Gastrocnemius medialis (tissue), 4 donors: ENCODE measurements around the gene SLC16A7. TPM values are rescaled to one million over a fixed set of nuclear protein-coding genes. Genes with fewer than 3 reads are reported as not detected.

ENCODE experiments used
- ATAC-seq, 2 donors: fragments of 150-250 bp; one replicate each; pipeline ENCODE4 v1.9.1; 2016
- DNase-seq, 2 donors: peaks; one replicate each; pipeline ENCODE4 v3.0.0-alpha.2; 2019
- H3K27ac ChIP-seq, 4 donors: fragments of 200-600 bp; sonication (generic); 1 replicate in 1 of 4; 2 replicates in 3 of 4; pipeline ENCODE4 v1.5.1; 2016 to 2018; ENCODE audit warnings: mild to moderate bottlenecking in 2 of 4, moderate library complexity in 1 of 4
- H3K27me3 ChIP-seq, 3 donors: fragments of 200-600 bp; sonication (generic) in 2 of 3; 1 replicate in 1 of 3; 2 replicates in 2 of 3; pipeline versions ENCODE4 v1.5.1 to v1.6.0; 2016 to 2019; ENCODE audit warnings: mild to moderate bottlenecking in 1 of 3, moderate library complexity in 1 of 3
- H3K36me3 ChIP-seq, 2 donors: fragments of 200-600 bp; sonication (generic) in 1 of 2; one replicate each; pipeline ENCODE4 v1.5.1; 2017 to 2018
- H3K4me1 ChIP-seq, 2 donors: fragments of 200-600 bp; sonication (generic) in 1 of 2; one replicate each; pipeline ENCODE4 v1.5.1; 2016 to 2017; ENCODE audit warnings: mild to moderate bottlenecking in 2 of 2
- H3K4me3 ChIP-seq, 4 donors: fragments of 200-600 bp; sonication (generic) in 3 of 4; 1 replicate in 1 of 4; 2 replicates in 3 of 4; pipeline ENCODE4 v1.5.1; 2016 to 2019; ENCODE audit warnings: mild to moderate bottlenecking in 2 of 4
- H3K9me3 ChIP-seq, 3 donors: fragments of 200-600 bp; sonication (generic) in 2 of 3; 1 replicate in 1 of 3; 2 replicates in 2 of 3; pipeline ENCODE4 v1.5.1; 2016 to 2019
- POLR2A ChIP-seq, 2 donors: fragments of 450-650 bp; IDR thresholded peaks; one replicate each; pipeline ENCODE4 v1.6.1; 2017; ENCODE audit warnings: antibody characterized with exemption in 2 of 2, mild to moderate bottlenecking in 2 of 2, moderate library complexity in 2 of 2
- in situ Hi-C, 4 donors: fragments of 200-750 bp; cut with MboI; loops; one replicate each; pipeline versions ENCODE4 v1.15.0 to v1.8.0; 2017; ENCODE audit warnings: low sequenced_read_pairs in 4 of 4
- intact Hi-C: fragments of 100-400 bp; cut with DNase I; formaldehyde crosslinking; loops from one replicate; pipeline ENCODE4 v1.15.1; 2023; ENCODE audit warnings: low total_unique reads
- total RNA-seq, 4 donors: library from RNA; depleted of rRNA; stranded (reverse); fragments of >200 nt; gene quantifications; one replicate each; pipeline versions ENCODE4 v1.1.0 to v1.2.3, GENCODE V29; 2016
- TF ChIP-seq, protein P1 (sequence below), 5 experiments: fragments of 450-650 bp in 3 of 5; fragments of 200-600 bp in 2 of 5; sonication (generic) in 2 of 5; IDR thresholded peaks in 4 of 5; conservative IDR thresholded peaks in 1 of 5; 1 replicate in 4 of 5; 2 replicates in 1 of 5; pipeline ENCODE4 v1.5.1; 2016 to 2019; ENCODE audit warnings: antibody characterized with exemption in 5 of 5, mild to moderate bottlenecking in 3 of 5, moderate library complexity in 3 of 5

Gene SLC16A7
- total RNA-seq, 4 donors from 2014 or later: 3.8 to 10.3 (median 6.7) TPM

DNA sequence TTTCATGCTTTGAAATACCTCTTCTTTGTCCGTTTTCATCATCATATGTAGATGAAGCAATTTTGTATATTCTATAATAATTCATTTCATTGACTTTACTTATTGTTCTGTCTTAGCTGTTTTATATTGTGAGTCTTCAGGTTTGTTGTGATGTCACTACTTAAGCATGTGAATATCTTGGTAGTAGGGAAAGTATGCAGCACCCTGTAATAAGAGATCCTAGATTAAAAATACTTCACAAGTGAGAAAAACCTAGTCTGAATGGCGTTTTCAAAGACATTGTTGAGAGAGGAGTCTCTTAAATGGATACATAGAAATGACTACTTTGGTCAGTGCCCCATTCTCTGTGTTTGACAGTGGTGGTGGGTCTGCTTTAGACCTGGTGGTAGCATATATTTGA is 61.4 kb downstream of the SLC16A7 start:
- H3K4me1 ChIP-seq: no peaks in the 10 kb centered on the region
- no peak overlapping the region for H3K27ac ChIP-seq
- TF ChIP-seq POLR2A (IDR thresholded peaks at IDR 0.05): no peak
- H3K36me3 ChIP-seq: no peaks in the 10 kb centered on the region
- no peaks in the 10 kb centered on the region for H3K9me3 ChIP-seq
- ATAC-seq (no peak), DNase-seq (no peak)
- in situ Hi-C loops (no loop called here), intact Hi-C loops (no loop called here)
- no peak overlapping the region for H3K4me3 ChIP-seq
- no peaks in the 10 kb centered on the region for H3K27me3 ChIP-seq

DNA sequence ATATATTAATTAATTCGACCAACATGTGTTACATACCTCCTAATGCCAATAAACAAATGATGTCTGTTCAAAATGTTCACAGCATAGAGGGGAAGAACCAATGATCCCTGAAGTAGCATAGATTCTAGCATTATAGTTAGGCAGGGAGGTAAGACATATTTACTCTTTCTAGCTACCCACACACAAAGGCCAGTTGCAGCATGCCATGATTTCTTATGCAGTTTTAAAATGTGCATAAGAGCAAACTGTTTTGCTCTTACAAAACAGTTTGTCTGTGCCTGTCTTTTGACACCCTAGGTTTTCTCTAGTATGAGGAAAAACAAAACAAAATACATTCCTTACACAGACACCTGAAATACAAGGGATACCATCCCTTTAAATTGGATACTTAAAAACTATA is 61.9 kb downstream of the SLC16A7 start:
- no peak for ATAC-seq
- intact Hi-C loops: no loop called here
- Histone ChIP-seq H3K36me3 (no peaks in the 10 kb centered on the region), H3K4me1 (no peaks in the 10 kb centered on the region), H3K4me3 (no peak overlapping the region), H3K27me3 (no peaks in the 10 kb centered on the region), H3K9me3 (no peaks in the 10 kb centered on the region), H3K27ac (no peak overlapping the region)
- in situ Hi-C loops: no loop called here
- TF ChIP-seq POLR2A (IDR thresholded peaks at IDR 0.05): no peak
- TF ChIP-seq, protein P1, sequence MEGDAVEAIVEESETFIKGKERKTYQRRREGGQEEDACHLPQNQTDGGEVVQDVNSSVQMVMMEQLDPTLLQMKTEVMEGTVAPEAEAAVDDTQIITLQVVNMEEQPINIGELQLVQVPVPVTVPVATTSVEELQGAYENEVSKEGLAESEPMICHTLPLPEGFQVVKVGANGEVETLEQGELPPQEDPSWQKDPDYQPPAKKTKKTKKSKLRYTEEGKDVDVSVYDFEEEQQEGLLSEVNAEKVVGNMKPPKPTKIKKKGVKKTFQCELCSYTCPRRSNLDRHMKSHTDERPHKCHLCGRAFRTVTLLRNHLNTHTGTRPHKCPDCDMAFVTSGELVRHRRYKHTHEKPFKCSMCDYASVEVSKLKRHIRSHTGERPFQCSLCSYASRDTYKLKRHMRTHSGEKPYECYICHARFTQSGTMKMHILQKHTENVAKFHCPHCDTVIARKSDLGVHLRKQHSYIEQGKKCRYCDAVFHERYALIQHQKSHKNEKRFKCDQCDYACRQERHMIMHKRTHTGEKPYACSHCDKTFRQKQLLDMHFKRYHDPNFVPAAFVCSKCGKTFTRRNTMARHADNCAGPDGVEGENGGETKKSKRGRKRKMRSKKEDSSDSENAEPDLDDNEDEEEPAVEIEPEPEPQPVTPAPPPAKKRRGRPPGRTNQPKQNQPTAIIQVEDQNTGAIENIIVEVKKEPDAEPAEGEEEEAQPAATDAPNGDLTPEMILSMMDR (IDR thresholded peaks at IDR 0.05 in 4 of 5, conservative IDR thresholded peaks at IDR 0.05 in 1 of 5): no peak
- DNase-seq: no peak

DNA sequence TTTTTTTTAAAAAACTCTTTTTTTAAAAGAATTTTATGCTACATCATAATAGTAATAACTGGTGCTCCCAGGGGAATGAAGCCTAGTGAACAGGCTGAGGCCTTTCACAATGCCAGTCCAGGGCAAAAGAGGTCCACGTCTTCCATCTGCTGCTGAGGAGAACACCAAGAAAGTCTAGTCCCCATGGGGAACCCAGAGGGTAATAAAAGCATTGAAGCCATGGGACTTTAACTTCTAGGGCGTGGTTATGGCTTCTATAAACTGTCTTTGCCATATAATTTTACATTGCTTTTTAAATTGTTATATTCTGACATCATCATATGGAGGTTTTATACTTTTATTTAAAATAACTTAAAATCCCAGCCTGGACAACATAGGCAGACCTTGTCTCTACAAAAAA is 64.3 kb downstream of the SLC16A7 start:
- Histone ChIP-seq H3K27me3 (no peaks in the 10 kb centered on the region), H3K27ac (no peak overlapping the region), H3K4me3 (no peak overlapping the region), H3K36me3 (no peaks in the 10 kb centered on the region), H3K4me1 (no peaks in the 10 kb centered on the region), H3K9me3 (no peaks in the 10 kb centered on the region)
- TF ChIP-seq POLR2A (IDR thresholded peaks at IDR 0.05): no peak
- TF ChIP-seq, protein P1 (IDR thresholded peaks at IDR 0.05 in 4 of 5, conservative IDR thresholded peaks at IDR 0.05 in 1 of 5): no peak
- ATAC-seq (no peak), DNase-seq (no peak)
- in situ Hi-C loops (no loop called here), intact Hi-C loops (no loop called here)

- Histone ChIP-seq H3K36me3 (no peaks in the 10 kb centered on the region), H3K4me1 (no peaks in the 10 kb centered on the region), H3K9me3 (no peaks in the 10 kb centered on the region), H3K4me3 (no peak overlapping the region), H3K27ac (no peak overlapping the region), H3K27me3 (no peaks in the 10 kb centered on the region)
- in situ Hi-C loops (no loop called here), intact Hi-C loops (no loop called here)
- DNase-seq: no peak
- TF ChIP-seq, protein P1 (IDR thresholded peaks at IDR 0.05 in 4 of 5, conservative IDR thresholded peaks at IDR 0.05 in 1 of 5): no peak
- no peak for TF ChIP-seq POLR2A (IDR thresholded peaks at IDR 0.05)
- ATAC-seq: no peak
These were observed 65.2 kb downstream of the SLC16A7 start for GRCh38 chr12:59660921-59661597.

DNA sequence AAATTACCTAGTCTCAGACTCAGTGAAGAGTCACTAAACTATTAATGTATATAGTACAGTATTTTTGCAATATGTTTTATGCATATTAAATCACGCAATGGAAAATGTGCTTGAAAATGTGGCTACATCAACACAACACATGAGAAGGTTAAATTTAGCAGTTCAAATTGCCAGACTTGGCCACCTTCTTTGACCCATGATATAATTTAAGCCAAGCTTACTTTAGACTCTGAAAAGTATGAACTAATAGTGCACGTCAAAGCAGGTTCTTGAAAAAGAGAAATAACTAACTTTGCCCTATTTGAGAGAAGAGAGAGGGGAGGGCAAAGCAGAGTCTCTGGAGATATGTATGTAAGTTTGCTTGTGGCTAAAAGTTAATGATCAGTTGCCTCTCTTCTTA is 68.7 kb downstream of the SLC16A7 start:
- no peaks in the 10 kb centered on the region for H3K4me1 ChIP-seq
- H3K36me3 ChIP-seq: no peaks in the 10 kb centered on the region
- no peaks in the 10 kb centered on the region for H3K27me3 ChIP-seq
- in situ Hi-C loops: no loop called here
- no peak overlapping the region for H3K27ac ChIP-seq
- ATAC-seq (no peak), DNase-seq (no peak)
- no peaks in the 10 kb centered on the region for H3K9me3 ChIP-seq
- TF ChIP-seq, protein P1 (IDR thresholded peaks at IDR 0.05 in 4 of 5, conservative IDR thresholded peaks at IDR 0.05 in 1 of 5): no peak
- no peak for TF ChIP-seq POLR2A (IDR thresholded peaks at IDR 0.05)
- no peak overlapping the region for H3K4me3 ChIP-seq
- intact Hi-C loops: no loop called here
